Glutamatergic neuron (in vitro differentiated cells): ENCODE data around the gene KIT. TPM values are rescaled to one million over a fixed set of nuclear protein-coding genes. Genes with fewer than 3 reads are reported as not detected.

Source experiments
- DNase-seq: peaks from one replicate; pipeline ENCODE4 v3.0.0; 2022
- H3K27ac Mint-ChIP-seq: one replicate; pipeline ENCODE4 v1.8.0; 2020; ENCODE audit warnings: mild to moderate bottlenecking, mixed read lengths, inconsistent platforms; ENCODE audit not compliant: unreplicated experiment
- H3K27me3 Mint-ChIP-seq: one replicate; pipeline ENCODE4 v1.8.0; 2020; ENCODE audit warnings: mild to moderate bottlenecking, moderate library complexity, mixed read lengths, inconsistent platforms; ENCODE audit not compliant: unreplicated experiment
- H3K36me3 Mint-ChIP-seq: one replicate; pipeline ENCODE4 v1.8.0; 2020; ENCODE audit warnings: mild to moderate bottlenecking, mixed read lengths, inconsistent platforms; ENCODE audit not compliant: unreplicated experiment
- H3K4me1 Mint-ChIP-seq: one replicate; pipeline ENCODE4 v1.8.0; 2020; ENCODE audit warnings: mild to moderate bottlenecking, low read depth, mixed read lengths, inconsistent platforms; ENCODE audit not compliant: unreplicated experiment
- H3K4me3 Mint-ChIP-seq: one replicate; pipeline ENCODE4 v1.8.0; 2020; ENCODE audit warnings: mild to moderate bottlenecking, mixed read lengths, inconsistent platforms; ENCODE audit not compliant: unreplicated experiment
- H3K9me3 Mint-ChIP-seq: one replicate; pipeline ENCODE4 v1.8.0; 2020; ENCODE audit warnings: mild to moderate bottlenecking, moderate library complexity, mixed read lengths, inconsistent platforms; ENCODE audit not compliant: unreplicated experiment
- CTCF ChIP-seq: fragments of 200-600 bp; sonication (generic); IDR thresholded peaks from one replicate; pipeline ENCODE4 v1.5.0; 2021; ENCODE audit not compliant: partially characterized antibody, unreplicated experiment
- total RNA-seq: library from RNA; stranded (reverse); fragmentation: NEBNext Ultra II Directional; extraction: Animal tissue kit (Norgen Biotek cat#: 25700); gene quantifications from one replicate; pipeline ENCODE4 v1.2.1, GENCODE V29; 2021; ENCODE audit not compliant: unreplicated experiment

The KIT gene
- total RNA-seq, 1 donor from 2014 or later: 3.0 TPM

GRCh38 chr4:54779476-54780148 lies 121.9 kb downstream of the KIT start:
- Mint-ChIP-seq H3K4me1 (peaks cover 9% of the 10 kb centered on the region), H3K36me3 (no peaks in the 10 kb centered on the region), H3K9me3 (peaks cover 1% of the 10 kb centered on the region), H3K27ac (no peak overlapping the region), H3K27me3 (no peaks in the 10 kb centered on the region), H3K4me3 (no peak overlapping the region)
- TF ChIP-seq CTCF: no peak
- DNase-seq: no peak

GRCh38 chr4:54780149-54780495 lies 122.4 kb downstream of the KIT start:
- Mint-ChIP-seq H3K4me3 (no peak overlapping the region), H3K27me3 (no peaks in the 10 kb centered on the region), H3K4me1 (peaks cover 9% of the 10 kb centered on the region), H3K36me3 (no peaks in the 10 kb centered on the region), H3K9me3 (peaks cover 1% of the 10 kb centered on the region), H3K27ac (no peak overlapping the region)
- no peak for DNase-seq
- TF ChIP-seq CTCF: no peak

- no peak overlapping the region for H3K27ac Mint-ChIP-seq
- H3K27me3 Mint-ChIP-seq: no peaks in the 10 kb centered on the region
- no peak for TF ChIP-seq CTCF
- H3K9me3 Mint-ChIP-seq: peaks cover 1% of the 10 kb centered on the region
- no peak for DNase-seq
- H3K36me3 Mint-ChIP-seq: no peaks in the 10 kb centered on the region
- no peak overlapping the region for H3K4me3 Mint-ChIP-seq
- peaks cover 9% of the 10 kb centered on the region for H3K4me1 Mint-ChIP-seq
Observed at GRCh38 chr4:54781756-54782155, 124.0 kb downstream of the KIT start.

GRCh38 chr4:54783402-54784110 lies 125.8 kb downstream of the KIT start:
- peaks cover 1% of the 10 kb centered on the region for H3K9me3 Mint-ChIP-seq
- H3K4me3 Mint-ChIP-seq: no peak overlapping the region
- no peak overlapping the region for H3K27ac Mint-ChIP-seq
- no peak for DNase-seq
- no peaks in the 10 kb centered on the region for H3K36me3 Mint-ChIP-seq
- no peaks in the 10 kb centered on the region for H3K27me3 Mint-ChIP-seq
- H3K4me1 Mint-ChIP-seq: peaks cover 9% of the 10 kb centered on the region
- TF ChIP-seq CTCF: no peak

- DNase-seq: peak; percentile 50
- no peak for TF ChIP-seq CTCF
- Mint-ChIP-seq H3K27ac (no peak overlapping the region), H3K36me3 (no peaks in the 10 kb centered on the region), H3K9me3 (peaks cover under 1% of the 10 kb centered on the region), H3K27me3 (no peaks in the 10 kb centered on the region), H3K4me1 (peaks cover 9% of the 10 kb centered on the region), H3K4me3 (no peak overlapping the region)
Observed at GRCh38 chr4:54784161-54784671, 126.5 kb downstream of the KIT start.
